ENCODE measurements around the gene ASL. TPM values are rescaled to one million over a fixed set of nuclear protein-coding genes. Genes with fewer than 3 reads are reported as not detected.

Gene ASL
- total and polyA plus RNA-seq, 9 of the 15 experiments (the other 6 are each of a cell fraction or from before 2014, with no cell fraction given), result 2.6 to 67.0 (median 33.3) TPM

GRCh38 chr7:66099551-66100407 lies 24.2 kb downstream of the ASL start (continued):
- TF ChIP-seq CUX1 (CRISPR knock-in tag; IDR thresholded peaks at IDR 0.05), result no peak
- TF ChIP-seq CHD1 (IDR thresholded peaks at IDR 0.05; ENCODE audit: low read length), result no peak
- TF ChIP-seq OTX1 (CRISPR knock-in tag; IDR thresholded peaks at IDR 0.05), result peak; percentile 87
- no peak for TF ChIP-seq ZNF592 (IDR thresholded peaks at IDR 0.05)
- no peak for TF ChIP-seq ZNF174 (CRISPR knock-in tag; IDR thresholded peaks at IDR 0.05)
- TF ChIP-seq POLR2AphosphoS2 (IDR thresholded peaks at IDR 0.05; ENCODE audit: low read length), result 0 out of 2 replicates have a peak, but pooled peaks have one; percentile 40
- TF ChIP-seq RBM14 (IDR thresholded peaks at IDR 0.05; ENCODE audit: borderline replicate concordance, insufficient read depth, low read depth, low read length), result no peak
- TF ChIP-seq ZBTB26 (CRISPR knock-in tag; IDR thresholded peaks at IDR 0.05), result peak; percentile 94
- TF ChIP-seq CLOCK (CRISPR knock-in tag; IDR thresholded peaks at IDR 0.05; ENCODE audit: borderline replicate concordance), result no peak
- TF ChIP-seq KAT8 (IDR thresholded peaks at IDR 0.05; ENCODE audit: low read depth), result no peak
- peak; percentile 42; the same call in 1 of the 2 replicates for TF ChIP-seq NCOR1 (IDR thresholded peaks at IDR 0.05)
- peak; percentile 91 for TF ChIP-seq MCM2 (IDR thresholded peaks at IDR 0.05; ENCODE audit: low read depth)
- 0 out of 2 replicates have a peak, but pooled peaks have one; percentile 21 for TF ChIP-seq ZNF384 (IDR thresholded peaks at IDR 0.05; ENCODE audit: low read depth, low read length)

Measured in K562 (cell line).